Stomach (tissue), 9 donors: ENCODE measurements around the gene MAP7D2. TPM values are rescaled to one million over a fixed set of nuclear protein-coding genes. Genes with fewer than 3 reads are reported as not detected.

ENCODE experiments used
- DNase-seq, 2 donors: peaks; one replicate each; pipeline versions ENCODE4 v3.0.0 to v3.0.0-alpha.2; 2013 to 2019
- H3K27ac ChIP-seq, 5 donors: fragments of 200-600 bp in 4 of 5; sonication (generic) in 4 of 5; one replicate each; pipeline ENCODE4 v1.5.1; 2013 to 2019; ENCODE audit warnings: mild to moderate bottlenecking in 1 of 5, moderate library complexity in 1 of 5
- H3K27me3 ChIP-seq, 3 donors: fragments of 200-600 bp; sonication (generic); one replicate each; pipeline ENCODE4 v1.5.1; 2017 to 2019; ENCODE audit warnings: mixed run types in 1 of 3
- H3K36me3 ChIP-seq, 4 donors: fragments of 200-600 bp; sonication (generic); 1 replicate in 3 of 4; 2 replicates in 1 of 4; pipeline ENCODE4 v1.5.1; 2016 to 2019
- H3K4me1 ChIP-seq, 4 donors: fragments of 200-600 bp; sonication (generic); one replicate each; pipeline ENCODE4 v1.5.1; 2016 to 2019
- H3K4me3 ChIP-seq, 4 donors: fragments of 200-600 bp; sonication (generic) in 3 of 4; one replicate each; pipeline ENCODE4 v1.5.1; 2016 to 2019; ENCODE audit warnings: mild to moderate bottlenecking in 1 of 4
- H3K9me3 ChIP-seq, 4 donors: fragments of 200-600 bp; sonication (generic); one replicate each; pipeline ENCODE4 v1.5.1; 2016 to 2019
- CTCF ChIP-seq, 7 experiments: fragments of 450-650 bp in 4 of 7; fragments of 200-600 bp in 3 of 7; sonication (generic) in 3 of 7; IDR thresholded peaks; one replicate each; pipeline ENCODE4 v1.5.1; 2016 to 2019; ENCODE audit warnings: antibody characterized with exemption in 7 of 7, control low read depth in 2 of 7, mild to moderate bottlenecking in 1 of 7
- EP300 ChIP-seq: sonication (generic); formaldehyde crosslinking; IDR thresholded peaks from one replicate; pipeline ENCODE4 v1.6.1; 2017; ENCODE audit warnings: antibody characterized with exemption
- POLR2A ChIP-seq, 4 donors: fragments of 450-650 bp; IDR thresholded peaks; one replicate each; pipeline ENCODE4 v1.6.1; 2016; ENCODE audit warnings: antibody characterized with exemption in 4 of 4, control low read depth in 2 of 4, mild to moderate bottlenecking in 1 of 4, moderate library complexity in 1 of 4
- POLR2AphosphoS5 ChIP-seq, 3 donors: sonication (generic); formaldehyde crosslinking; IDR thresholded peaks; one replicate each; pipeline ENCODE4 v1.6.1; 2016; ENCODE audit warnings: antibody characterized with exemption in 3 of 3
- WGBS, 5 donors: extraction: QIAGEN DNeasy Blood & Tissue Kit in 3 of 5; methylation state at CpG; one replicate each; pipeline versions ENCODE4 v1.1.5 to v1.1.7; 2013 to 2018; 5-methylcytosine and 5-hydroxymethylcytosine counted together
- intact Hi-C: fragments of 100-400 bp; cut with DNase I; formaldehyde crosslinking; loops from one replicate; pipeline ENCODE4 v1.15.1; 2023; ENCODE audit warnings: low total_unique reads
- polyA plus RNA-seq, 3 donors: library from polyadenylated mRNA; stranded (reverse); fragments of 200-250 nt; gene quantifications; one replicate each; pipeline ENCODE4 v1.2.3, GENCODE V29; 2013
- small RNA-seq, 4 donors: library from RNA; depleted of rRNA; stranded (forward); fragments of <200 nt; gene quantifications; one replicate each; pipeline ENCODE3, GENCODE V24; 2016
- total RNA-seq, 5 donors: library from RNA; depleted of rRNA; stranded (reverse); fragments of >200 nt; gene quantifications; one replicate each; pipeline versions ENCODE4 v1.1.0 to v1.2.3, GENCODE V29; 2014 to 2016
- donor health status: healthy with polysubstance abuse.
- donor health status: Bipolar disorder and iron deficiency.
- donor health status: healthy.

Gene MAP7D2
- total and polyA plus RNA-seq, 8 donors: 0.89 to 70.0 (median 16.6) TPM; not detected in 1

- 62 to 80% (median 69%) methylated on average over 6 of the region's 6 CpGs for WGBS, 5 donors
- Histone ChIP-seq H3K4me3 (no peak overlapping the region), H3K4me1 (no peaks in the 10 kb centered on the region), H3K27ac (no peak overlapping the region), H3K36me3 (peaks cover 0 to 12% (median 6%) of the 10 kb centered on the region in 4 donors), H3K9me3 (no peaks in the 10 kb centered on the region), H3K27me3 (peaks cover 0 to 3% (median 0%) of the 10 kb centered on the region in 3 donors)
- peak in 1 of 2 donors; percentile 12 for DNase-seq
- intact Hi-C loops: no loop called here
- no peak for TF ChIP-seq POLR2A (IDR thresholded peaks at IDR 0.05)
- no peak for TF ChIP-seq EP300
- TF ChIP-seq POLR2AphosphoS5 (IDR thresholded peaks at IDR 0.05): no peak
- no peak for TF ChIP-seq CTCF (IDR thresholded peaks at IDR 0.05)
Observed at GRCh38 chrX:19958552-19959486, 157.9 kb downstream of the MAP7D2 start.

GRCh38 chrX:19956923-19957322, 159.8 kb downstream of the MAP7D2 start:
- H3K9me3 ChIP-seq: no peaks in the 10 kb centered on the region
- intact Hi-C loops: no loop called here
- TF ChIP-seq POLR2AphosphoS5 (IDR thresholded peaks at IDR 0.05) (no peak), POLR2A (IDR thresholded peaks at IDR 0.05) (no peak), EP300 (no peak), CTCF (IDR thresholded peaks at IDR 0.05) (no peak)
- H3K36me3 ChIP-seq: peaks cover 0 to 8% (median 5%) of the 10 kb centered on the region in 4 donors
- no peak overlapping the region for H3K27ac ChIP-seq
- H3K4me1 ChIP-seq: no peaks in the 10 kb centered on the region
- H3K4me3 ChIP-seq: no peak overlapping the region
- no peak for DNase-seq
- WGBS, 5 donors: 79 to 88% (median 84%) methylated on average over 6 of the region's 6 CpGs
- peaks cover 0 to 3% (median 0%) of the 10 kb centered on the region in 3 donors for H3K27me3 ChIP-seq

Small RNAs within 50 kb of the gene (small RNA-seq; reads per million reads assigned to genes)
- 0.15 to 0.89 (median 0.40) reads per million in 4 donors for gene MIR23C
- gene RF00019: 0 reads per million in 4 donors
- 21.4 to 47.1 (median 29.2) reads per million in 4 donors for gene RF00493
- 0 reads per million in 4 donors for gene RF00494

Other genes with a start within 250 kb of the MAP7D2 start
- gene SH3KBP1, start 229.3 kb downstream of the MAP7D2 start, total RNA-seq: 10 to 100 TPM in 3 of 5 donors, 1 to 10 TPM in 2; 3.5 to 25.0 (median 11.6) TPM
- 10 to 100 TPM in 2 of 3 donors, 1 to 10 TPM in 1; 3.7 to 17.8 (median 14.8) TPM for gene SH3KBP1, start 229.3 kb downstream of the MAP7D2 start, polyA plus RNA-seq
- gene BCLAF3, start 125.8 kb downstream of the MAP7D2 start, total RNA-seq: 10 to 100 TPM in 3 of 5 donors, 1 to 10 TPM in 2; 5.9 to 28.6 (median 22.0) TPM
- gene BCLAF3, start 125.8 kb downstream of the MAP7D2 start, polyA plus RNA-seq: 1 to 10 TPM; 1.2 to 3.8 (median 2.4) TPM
- 10 to 100 TPM; 26.3 to 85.2 (median 42.0) TPM for gene EIF1AX, start 24.9 kb upstream of the MAP7D2 start, total RNA-seq
- gene EIF1AX, start 24.9 kb upstream of the MAP7D2 start, polyA plus RNA-seq: 10 to 100 TPM; 25.0 to 55.0 (median 33.3) TPM
- 10 to 100 TPM; 33.2 to 88.1 (median 65.6) TPM for gene RPS6KA3, start 150.0 kb upstream of the MAP7D2 start, total RNA-seq
- 10 to 100 TPM in 1 of 3 donors, 1 to 10 TPM in 2; 5.2 to 13.0 (median 7.2) TPM for gene RPS6KA3, start 150.0 kb upstream of the MAP7D2 start, polyA plus RNA-seq